ENCODE results near the gene QSOX2.

GRCh38 chr9:136280535-136281315 is 35.1 kb upstream of the QSOX2 start:
- TF ChIP-seq CTCF (IDR thresholded peaks at IDR 0.05) (no peak), HOXB13 (CRISPR knock-in tag; IDR thresholded peaks at IDR 0.05; ENCODE audit: low read depth) (no peak), HDAC2 (IDR thresholded peaks at IDR 0.05) (no peak)
